Muscle of leg (tissue), 11 donors: ENCODE measurements around the gene MYL6. TPM values are rescaled to one million over a fixed set of nuclear protein-coding genes. Genes with fewer than 3 reads are reported as not detected.
"Not testable (repeated sequence)": the region's sequence is repeated elsewhere in the genome, so short reads cannot be mapped to it uniquely, and the experiment has no call there.

Experiments used
- DNase-seq: peaks from one replicate; pipeline ENCODE4 v3.0.0; 2013
- H3K27ac ChIP-seq: one replicate; pipeline ENCODE4 v1.5.1; 2013; ENCODE audit warnings: mild to moderate bottlenecking, low read length, control low read depth
- H3K27me3 ChIP-seq: one replicate; pipeline ENCODE4 v1.6.1; 2013; ENCODE audit warnings: low read length; ENCODE audit not compliant: control insufficient read depth, insufficient read depth
- H3K36me3 ChIP-seq: one replicate; pipeline ENCODE4 v1.6.1; 2013; ENCODE audit warnings: low read length; ENCODE audit not compliant: control insufficient read depth, insufficient read depth
- H3K4me1 ChIP-seq: one replicate; pipeline ENCODE4 v1.6.1; 2013; ENCODE audit warnings: low read length; ENCODE audit not compliant: control insufficient read depth, insufficient read depth
- H3K4me3 ChIP-seq: one replicate; pipeline ENCODE4 v1.5.1; 2013; ENCODE audit warnings: low read length, control low read depth
- H3K9me3 ChIP-seq: replicated peaks from 2 replicates; pipeline ENCODE4 v1.6.1; 2013; ENCODE audit warnings: low read depth, low read length; ENCODE audit not compliant: control insufficient read depth
- WGBS: methylation state at CpG from one replicate; pipeline ENCODE4 v1.1.5; 2013; ENCODE audit warnings: missing lambda C conversion rate; ENCODE audit not compliant: insufficient coverage; 5-methylcytosine and 5-hydroxymethylcytosine counted together
- polyA plus RNA-seq, 8 donors: library from polyadenylated mRNA; unstranded; fragments of 120-200 nt; gene quantifications; one replicate each; pipeline versions ENCODE4 v1.2.1 to v1.2.3, GENCODE V29; 2013; ENCODE audit warnings: inconsistent platforms in 1 of 8, low replicate concordance in 1 of 8; ENCODE audit not compliant: insufficient read length in 8 of 8, insufficient read depth in 1 of 8
- total RNA-seq: library from RNA; stranded (reverse); fragments of 120-200 nt; gene quantifications from one replicate; pipeline ENCODE4 v1.2.4, GENCODE V29; 2013

MYL6 gene
- total and polyA plus RNA-seq, 9 donors = 1,431 to 2,233 (median 1,650) TPM

DNA sequence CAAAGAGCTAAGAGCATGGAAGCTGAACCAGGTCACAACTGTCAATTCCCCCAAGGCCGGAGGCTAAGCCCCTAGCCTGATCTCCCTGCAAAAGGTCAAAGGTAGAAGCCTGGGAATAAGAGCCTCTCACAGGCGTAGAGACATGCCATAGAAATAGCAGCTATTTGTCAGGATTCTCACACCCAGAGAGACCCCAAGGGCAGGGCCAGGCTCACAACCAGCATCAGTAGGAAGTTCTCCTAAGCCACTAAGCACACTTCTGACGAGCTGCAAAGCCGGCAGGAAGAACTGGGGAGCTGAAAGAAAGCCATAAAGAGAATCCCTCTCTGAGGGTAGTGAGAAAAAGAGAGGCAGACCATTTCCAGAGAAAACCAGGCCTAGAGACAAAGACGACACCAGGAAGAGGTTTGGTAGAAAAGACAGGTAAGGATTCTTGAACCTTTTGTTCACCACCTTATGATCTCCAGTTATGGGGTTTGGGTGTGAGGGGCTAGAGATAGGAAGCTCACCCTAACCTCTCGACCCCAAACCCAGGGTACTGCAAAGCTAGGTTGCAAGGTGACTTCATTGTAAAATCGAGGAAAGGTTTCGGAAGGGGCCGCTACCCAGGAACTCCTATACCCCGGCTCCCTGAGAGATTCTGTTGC is 30.1 kb downstream of the MYL6 start:
- H3K27ac ChIP-seq = peak overlapping the region; percentile 73
- WGBS = 20% methylated on average over 1 of the region's 10 CpGs

DNA sequence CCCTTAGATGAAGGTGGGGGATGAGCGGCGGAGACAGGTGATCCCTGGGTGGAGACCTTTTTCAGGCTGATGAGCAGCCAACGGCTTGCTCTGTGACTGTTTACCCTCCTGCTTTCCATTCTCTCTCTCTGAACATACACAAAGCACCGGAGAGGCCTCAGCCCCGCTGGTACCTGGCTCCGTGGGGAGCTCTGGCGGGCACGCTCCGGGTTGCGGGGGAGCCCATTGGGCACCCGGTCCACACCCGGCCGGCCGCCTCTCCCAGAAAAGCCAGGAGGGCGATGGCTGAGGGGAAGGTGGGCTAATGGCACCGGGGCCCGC is 30.6 kb downstream of the MYL6 start:
- H3K36me3 ChIP-seq = peaks cover 32% of the 10 kb centered on the region
- H3K27ac ChIP-seq = peak overlapping the region; percentile 73
- WGBS = under 1% methylated on average over 13 of the region's 17 CpGs
- peaks cover 20% of the 10 kb centered on the region for H3K4me1 ChIP-seq
- H3K4me3 ChIP-seq = peak overlapping the region; percentile 59
- DNase-seq = peak; percentile 35
- H3K27me3 ChIP-seq = no peaks in the 10 kb centered on the region
- H3K9me3 ChIP-seq = no peaks in the 10 kb centered on the region

More for the DNA sequence above, 30.1 kb downstream of the MYL6 start:
- DNase-seq = no peak
- Histone ChIP-seq H3K4me1 (peaks cover 20% of the 10 kb centered on the region), H3K36me3 (peaks cover 35% of the 10 kb centered on the region), H3K9me3 (no peaks in the 10 kb centered on the region), H3K27me3 (no peaks in the 10 kb centered on the region), H3K4me3 (peak overlapping the region; percentile 59)

DNA sequence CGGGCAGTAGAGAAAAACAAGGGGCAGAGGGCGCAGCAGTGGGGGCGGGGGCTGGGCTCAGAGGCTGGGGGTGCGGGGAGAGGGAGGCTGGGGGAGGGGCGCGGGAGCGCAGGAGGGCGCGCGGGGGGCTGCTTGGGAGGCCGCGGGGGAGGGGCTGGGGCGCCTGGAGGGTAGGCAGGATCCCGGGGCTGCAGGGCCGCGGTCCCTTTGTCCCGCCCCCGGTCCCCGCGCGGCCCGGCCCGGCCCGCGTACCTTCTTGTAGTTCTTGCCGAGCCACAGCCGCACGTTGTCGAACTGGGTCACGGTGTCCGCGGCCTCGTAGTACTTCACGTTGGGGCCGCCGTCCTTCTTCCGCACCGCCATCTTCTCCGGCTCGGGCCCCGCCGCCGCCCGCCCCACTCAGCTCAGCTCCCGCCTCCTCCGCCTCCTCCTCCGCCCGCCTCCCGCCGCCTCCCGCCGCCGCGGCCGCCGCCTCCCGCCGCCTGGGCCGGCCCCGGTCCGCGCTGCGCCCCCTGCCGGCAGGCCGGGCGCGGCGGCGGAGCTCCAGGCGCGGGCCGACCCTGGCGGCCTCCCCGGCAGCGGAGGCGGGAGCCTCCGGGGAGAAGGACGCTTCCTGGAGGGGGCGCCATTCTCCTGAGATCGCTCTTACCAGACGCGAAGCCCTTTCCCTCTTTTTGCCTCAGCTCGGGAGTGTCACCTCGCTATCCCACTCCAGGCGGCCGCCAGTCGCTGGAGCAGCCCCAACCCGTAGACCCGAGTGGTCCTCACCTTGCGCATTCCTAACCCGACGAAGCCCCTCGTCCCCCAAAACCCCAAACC is 31.1 kb downstream of the MYL6 start, which contains the start of gene SMARCC2:
SMARCC2 (minus strand) TSS at position 385 of the 819 bp plus-strand sequence; CDS start at position 363, 22 bp downstream.
- Histone ChIP-seq H3K27me3 (no peaks in the 10 kb centered on the region), H3K4me1 (peaks cover 20% of the 10 kb centered on the region), H3K4me3 (peak within 1 kb of the TSS; percentile 80), H3K36me3 (peaks cover 26% of the 10 kb centered on the region), H3K9me3 (no peaks in the 10 kb centered on the region), H3K27ac (peak within 1 kb of the TSS; percentile 96)
- DNase-seq = peak; percentile 93
- 0% methylated on average over 71 of the region's 93 CpGs for WGBS

DNA sequence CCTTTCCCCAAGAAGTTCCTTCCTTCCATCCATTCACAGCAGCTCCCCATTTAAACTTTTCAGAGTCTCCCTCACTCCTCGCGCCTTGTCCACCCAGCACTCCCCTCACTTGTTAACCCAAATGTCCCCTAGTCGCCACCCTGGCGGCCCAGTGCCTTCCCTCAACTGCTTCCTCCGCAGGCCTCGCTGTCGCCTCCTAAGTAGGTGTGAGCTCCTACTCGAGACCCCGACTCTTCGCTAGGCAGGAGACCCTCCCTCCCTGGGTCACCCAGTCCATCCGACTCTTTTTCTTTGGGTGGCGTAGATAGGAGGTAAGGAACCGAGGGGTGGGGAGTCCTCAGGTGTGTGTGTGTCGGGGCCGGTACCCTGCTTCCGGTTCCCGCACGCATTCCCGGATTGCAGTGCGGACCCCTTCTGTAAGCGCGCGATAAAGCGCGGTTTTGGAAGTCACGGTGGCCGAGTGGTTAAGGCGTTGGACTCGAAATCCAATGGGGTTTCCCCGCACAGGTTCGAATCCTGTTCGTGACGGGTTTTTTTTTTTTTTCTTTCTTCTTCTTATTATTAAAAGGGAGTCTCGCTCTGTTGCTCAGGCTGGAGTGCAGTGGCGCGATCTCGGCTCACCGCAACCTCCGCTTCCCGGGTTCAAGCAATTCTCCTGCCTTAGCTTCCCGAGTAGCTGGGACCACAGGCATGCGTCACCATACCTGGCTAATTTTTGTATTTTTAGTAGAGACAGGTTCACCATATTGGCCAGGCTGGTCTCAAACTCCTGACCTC is 31.9 kb downstream of the MYL6 start:
- Histone ChIP-seq H3K27me3 (no peaks in the 10 kb centered on the region), H3K27ac (peak overlapping the region; percentile 96), H3K36me3 (peaks cover 19% of the 10 kb centered on the region), H3K4me1 (peaks cover 20% of the 10 kb centered on the region), H3K4me3 (peak overlapping the region; percentile 80), H3K9me3 (no peaks in the 10 kb centered on the region)
- DNase-seq = peak; percentile 95
- 2% methylated on average over 13 of the region's 42 CpGs for WGBS

DNA sequence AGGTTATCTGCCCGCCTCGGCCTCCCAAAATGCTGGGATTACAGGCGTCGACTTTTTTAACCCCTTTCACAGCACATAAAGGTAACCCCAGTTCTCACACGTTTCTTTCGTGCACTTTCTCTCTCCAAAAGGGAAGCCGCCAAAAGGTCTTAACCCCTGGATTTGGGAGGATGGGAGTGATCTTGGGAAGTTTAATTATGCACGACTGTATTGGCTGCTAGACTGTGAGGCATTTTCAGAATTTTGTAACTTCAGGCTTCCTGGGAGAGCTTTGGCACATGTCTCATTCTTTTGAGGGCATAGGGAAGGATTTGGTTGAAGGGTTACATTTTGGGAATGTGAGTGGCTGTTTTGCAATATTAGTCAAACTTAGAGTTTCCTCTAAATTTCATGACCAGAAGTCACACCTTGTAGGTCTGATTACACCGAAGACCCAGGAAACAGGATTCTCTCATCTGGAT is 32.6 kb downstream of the MYL6 start:
- H3K27ac ChIP-seq = no peak overlapping the region
- peak; percentile 23 for DNase-seq
- H3K36me3 ChIP-seq = peaks cover 15% of the 10 kb centered on the region
- H3K9me3 ChIP-seq = no peaks in the 10 kb centered on the region
- H3K27me3 ChIP-seq = no peaks in the 10 kb centered on the region
- peaks cover 20% of the 10 kb centered on the region for H3K4me1 ChIP-seq
- H3K4me3 ChIP-seq = peak overlapping the region; percentile 80
- 0% methylated on average over 1 of the region's 9 CpGs for WGBS

DNA sequence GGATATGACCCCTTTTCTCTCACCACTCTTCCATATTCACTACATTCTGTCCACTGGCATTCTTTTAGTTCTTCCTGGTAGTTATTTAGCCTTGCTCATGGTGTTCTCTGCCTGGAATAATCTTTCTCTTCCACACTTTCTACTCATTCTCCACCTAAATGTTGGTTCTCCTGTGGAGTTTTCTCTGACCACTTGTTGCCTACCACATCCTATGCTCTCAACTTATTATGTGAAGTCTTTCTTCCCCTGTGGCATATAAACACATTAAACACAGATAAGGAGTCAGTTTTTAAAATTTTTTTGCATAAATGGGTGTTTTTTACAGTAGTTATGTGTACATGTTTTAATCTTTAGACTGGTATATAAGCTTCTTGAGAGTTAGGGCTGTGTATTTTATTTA is 34.4 kb downstream of the MYL6 start:
- peaks cover 2% of the 10 kb centered on the region for H3K36me3 ChIP-seq
- no peak overlapping the region for H3K4me3 ChIP-seq
- H3K4me1 ChIP-seq = peaks cover 16% of the 10 kb centered on the region
- H3K9me3 ChIP-seq = no peaks in the 10 kb centered on the region
- no peaks in the 10 kb centered on the region for H3K27me3 ChIP-seq
- H3K27ac ChIP-seq = no peak overlapping the region
- DNase-seq = no peak

DNA sequence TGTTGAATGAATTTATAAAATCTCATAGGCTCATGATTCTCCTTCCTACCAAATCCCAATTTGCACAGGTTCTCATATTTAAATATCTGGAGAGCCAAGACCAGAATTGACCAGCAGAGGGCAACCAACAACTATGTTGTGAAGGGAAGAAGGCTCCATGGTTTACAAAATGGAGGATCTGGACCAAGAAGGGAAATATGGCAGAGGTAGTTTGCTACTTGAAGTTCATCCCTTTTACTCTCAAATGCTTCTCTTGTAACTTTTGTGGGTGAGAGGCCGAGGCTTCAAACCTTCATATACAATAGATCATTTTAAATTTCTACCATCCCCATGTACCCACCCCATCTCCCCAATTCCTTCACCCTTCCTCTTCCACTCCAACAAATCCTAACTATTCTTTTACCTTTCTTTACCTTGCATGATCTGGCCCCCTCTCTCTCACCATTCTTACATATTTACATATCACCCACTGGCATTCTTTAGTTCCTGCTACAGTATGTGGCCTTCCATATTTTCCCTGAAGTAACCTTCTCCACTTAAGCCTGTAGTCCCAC is 34.9 kb downstream of the MYL6 start:
- DNase-seq = peak; percentile 91
- Histone ChIP-seq H3K9me3 (no peaks in the 10 kb centered on the region), H3K4me1 (peaks cover 10% of the 10 kb centered on the region)

DNA sequence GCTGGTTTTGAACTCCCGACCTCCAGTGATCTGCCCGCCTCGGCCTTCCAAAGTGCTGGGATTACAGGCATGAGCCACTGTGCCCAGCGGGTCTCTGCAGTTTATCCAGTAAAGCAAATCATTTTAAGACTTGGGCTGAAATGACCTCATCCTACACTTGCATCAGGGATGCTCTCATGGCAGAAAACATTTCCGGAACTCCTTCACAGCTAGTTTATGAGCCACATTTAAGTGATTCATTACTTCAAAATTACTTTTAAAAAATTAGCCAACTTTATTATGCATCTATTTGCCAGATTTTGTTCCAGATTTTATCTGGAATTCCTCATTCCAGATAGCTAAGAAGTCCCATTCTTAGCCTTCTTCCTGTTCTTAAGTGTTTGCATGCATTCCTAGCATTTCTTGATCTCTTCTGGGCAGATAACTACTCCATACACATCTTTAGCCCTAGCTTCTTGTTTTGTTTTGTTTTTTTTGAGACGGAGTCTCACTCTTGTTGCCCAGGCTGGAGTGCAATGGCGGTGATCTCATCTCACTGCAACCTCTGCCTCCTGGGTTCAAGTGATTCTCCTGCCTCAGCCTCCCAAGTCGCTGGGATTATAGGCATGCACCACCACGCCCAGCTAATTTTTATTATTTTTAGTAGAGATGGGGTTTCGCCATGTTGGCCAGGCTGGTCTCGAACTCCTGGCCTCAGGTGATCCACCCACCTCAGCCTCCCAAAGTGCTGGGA is 38.8 kb downstream of the MYL6 start:
- not testable (repeated sequence) for H3K36me3 ChIP-seq, H3K27me3 ChIP-seq, H3K4me1 ChIP-seq, DNase-seq, H3K27ac ChIP-seq, H3K9me3 ChIP-seq, H3K4me3 ChIP-seq
- WGBS = 83% methylated on average over 8 of the region's 11 CpGs

More for the DNA sequence above, 34.9 kb downstream of the MYL6 start:
- H3K27me3 ChIP-seq = no peaks in the 10 kb centered on the region
- 75% methylated on average over 1 of the region's 1 CpG for WGBS
- no peaks in the 10 kb centered on the region for H3K36me3 ChIP-seq
- H3K27ac ChIP-seq = no peak overlapping the region
- no peak overlapping the region for H3K4me3 ChIP-seq

DNA sequence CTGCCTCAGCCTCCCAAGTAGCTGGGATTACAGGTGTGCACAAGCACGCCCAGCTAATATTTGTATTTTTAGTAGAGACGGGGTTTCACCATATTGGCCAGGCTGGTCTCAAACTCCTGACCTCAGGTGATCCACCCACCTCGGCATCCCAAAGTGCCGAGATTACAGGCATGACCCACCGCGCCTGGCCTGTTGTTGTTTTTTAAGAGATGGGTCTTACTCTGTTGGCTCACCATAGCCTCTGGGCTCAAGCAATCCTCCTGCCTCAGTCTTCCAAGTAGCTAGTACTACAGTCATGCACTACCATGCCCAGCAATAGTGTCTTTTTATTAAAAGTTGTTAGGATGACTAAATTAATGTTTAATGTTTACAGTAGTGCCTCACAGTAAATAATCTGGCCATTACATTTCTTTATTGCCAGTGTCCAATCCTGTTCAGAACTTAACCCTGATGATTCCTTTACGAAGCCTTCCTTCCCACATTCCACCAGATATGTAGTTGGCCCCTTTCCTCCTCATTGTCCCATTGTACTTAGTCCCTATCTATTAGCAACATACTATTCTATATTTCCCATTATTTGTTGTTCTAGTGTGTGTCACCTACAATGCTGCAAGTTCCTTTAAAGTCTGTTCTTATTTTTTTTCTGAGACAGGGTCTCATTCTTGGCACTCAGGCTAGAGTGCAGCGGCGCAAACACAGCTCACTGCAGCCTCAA is 39.9 kb downstream of the MYL6 start:
- Histone ChIP-seq H3K36me3 (no peaks in the 10 kb centered on the region), H3K4me3 (no peak overlapping the region), H3K9me3 (no peaks in the 10 kb centered on the region), H3K4me1 (no peaks in the 10 kb centered on the region), H3K27me3 (no peaks in the 10 kb centered on the region), H3K27ac (no peak overlapping the region)
- 88% methylated on average over 5 of the region's 9 CpGs for WGBS
- DNase-seq = no peak
